WTC11 (cell line): ENCODE data around the gene SLIT3. TPM values are rescaled to one million over a fixed set of nuclear protein-coding genes. Genes with fewer than 3 reads are reported as not detected.
A peak's percentile ranks its signal among the peaks of the same experiment; 100 is the strongest.

Experiments
- ATAC-seq: fragments of 200-7000 bp; cut with Tn5 transposase; 2 replicates; pipeline ENCODE4 v1.10.0; 2021; ENCODE audit warnings: mild to moderate bottlenecking, moderate library complexity
- CTCF ChIA-PET: fragments of 300-600 bp; sonication (Branson Sonifier 250); formaldehyde crosslinking; loops from one replicate; lab custom pipeline; 2021; ENCODE audit warnings: antibody characterized with exemption; lab: Charles Lee
- POLR2A ChIA-PET: fragments of 350-600 bp; sonication (Branson Sonifier 250); formaldehyde crosslinking; loops from one replicate; lab custom pipeline; 2021; ENCODE audit warnings: antibody characterized with exemption; lab: Charles Lee
- DNase-seq: peaks from one replicate; pipeline ENCODE4 v3.0.0; 2021; ENCODE audit warnings: low spot score
- H3K27ac Mint-ChIP-seq: 2 replicates; pipeline ENCODE4 v1.8.0; 2021; ENCODE audit warnings: mixed read lengths
- H3K27me3 Mint-ChIP-seq: 2 replicates; pipeline ENCODE4 v1.8.0; 2021; ENCODE audit warnings: low read depth, mild to moderate bottlenecking, moderate library complexity, mixed read lengths
- H3K36me3 Mint-ChIP-seq: 2 replicates; pipeline ENCODE4 v1.8.0; 2021; ENCODE audit warnings: mixed read lengths
- H3K4me1 Mint-ChIP-seq: 2 replicates; pipeline ENCODE4 v1.8.0; 2022; ENCODE audit warnings: mixed read lengths
- H3K4me3 Mint-ChIP-seq: 2 replicates; pipeline ENCODE4 v1.8.0; 2021; ENCODE audit warnings: mild to moderate bottlenecking, moderate library complexity, mixed read lengths
- H3K9me3 Mint-ChIP-seq: 2 replicates; pipeline ENCODE4 v1.8.0; 2021; ENCODE audit warnings: mixed read lengths
- CREB1 ChIP-seq: sonication (generic); formaldehyde crosslinking; IDR thresholded peaks from 2 replicates; pipeline ENCODE4 v1.8.0; 2023; ENCODE audit warnings: mild to moderate bottlenecking, missing genetic modification reagents
- CTCF ChIP-seq: fragments of 200-600 bp; IDR thresholded peaks from 2 replicates; pipeline ENCODE4 v1.8.0; 2022; ENCODE audit warnings: antibody characterized with exemption
- EMX1 ChIP-seq: fragments of 250-450 bp; sonication (Bioruptor Pico); IDR thresholded peaks from 2 replicates; pipeline ENCODE4 v1.8.0; 2021; ENCODE audit warnings: mild to moderate bottlenecking
- ERG ChIP-seq: fragments of 250-450 bp; sonication (Bioruptor Pico); IDR thresholded peaks from 2 replicates; pipeline ENCODE4 v1.8.0; 2021; ENCODE audit warnings: mild to moderate bottlenecking
- ETV6 ChIP-seq: sonication (generic); formaldehyde crosslinking; IDR thresholded peaks from 2 replicates; pipeline ENCODE4 v1.8.1; 2022; ENCODE audit warnings: mild to moderate bottlenecking, missing genetic modification reagents
- IRF2 ChIP-seq: sonication (generic); formaldehyde crosslinking; IDR thresholded peaks from 2 replicates; pipeline ENCODE4 v1.8.0; 2022; ENCODE audit warnings: low read depth, missing genetic modification reagents, borderline replicate concordance
- JAZF1 ChIP-seq: fragments of 250-450 bp; sonication (Bioruptor Pico); IDR thresholded peaks from 2 replicates; pipeline ENCODE4 v1.9.0; 2021; ENCODE audit warnings: moderate library complexity, mild to moderate bottlenecking, inconsistent platforms
- NFE2L1 ChIP-seq: sonication (generic); formaldehyde crosslinking; IDR thresholded peaks from 2 replicates; pipeline ENCODE4 v1.8.1; 2023; ENCODE audit warnings: missing genetic modification reagents
- NR3C1 ChIP-seq: sonication (generic); formaldehyde crosslinking; conservative IDR thresholded peaks from 2 replicates; pipeline ENCODE4 v1.8.1; 2023; ENCODE audit warnings: low read depth, mild to moderate bottlenecking, missing genetic modification reagents
- SP1 ChIP-seq: sonication (generic); formaldehyde crosslinking; conservative IDR thresholded peaks from 2 replicates; pipeline ENCODE4 v1.8.1; 2022; ENCODE audit warnings: missing genetic modification reagents
- TEAD4 ChIP-seq: sonication (generic); formaldehyde crosslinking; IDR thresholded peaks from 2 replicates; pipeline ENCODE4 v1.8.0; 2022; ENCODE audit warnings: mild to moderate bottlenecking, missing genetic modification reagents
- ZMAT4 ChIP-seq: fragments of 250-450 bp; sonication (Bioruptor Pico); IDR thresholded peaks from 2 replicates; pipeline ENCODE4 v1.9.0; 2021; ENCODE audit warnings: mild to moderate bottlenecking
- ZNF121 ChIP-seq: sonication (generic); formaldehyde crosslinking; IDR thresholded peaks from 2 replicates; pipeline ENCODE4 v1.8.0; 2023; ENCODE audit warnings: missing genetic modification reagents
- ZNF281 ChIP-seq: sonication (generic); formaldehyde crosslinking; IDR thresholded peaks from 2 replicates; pipeline ENCODE4 v1.8.0; 2023; ENCODE audit warnings: mild to moderate bottlenecking, missing genetic modification reagents
- ZNF423 ChIP-seq: fragments of 250-450 bp; sonication (Bioruptor Pico); IDR thresholded peaks from 2 replicates; pipeline ENCODE4 v2.1.2; 2022; ENCODE audit warnings: mild to moderate bottlenecking, moderate library complexity
- total RNA-seq: library from RNA; stranded (reverse); gene quantifications from 3 replicates; pipeline ENCODE4 v1.2.3, GENCODE V29; 2021
- TF ChIP-seq, protein P1 (sequence below): sonication (generic); formaldehyde crosslinking; IDR thresholded peaks from 2 replicates; pipeline ENCODE4 v1.8.0; 2022; ENCODE audit warnings: mild to moderate bottlenecking, missing genetic modification reagents
- TF ChIP-seq, protein P2 (sequence below): fragments of 250-450 bp; sonication (Bioruptor Pico); IDR thresholded peaks from 2 replicates; pipeline ENCODE4 v2.1.2; 2022; ENCODE audit warnings: mild to moderate bottlenecking, moderate library complexity
- TF ChIP-seq, protein P3 (sequence below): sonication (generic); formaldehyde crosslinking; IDR thresholded peaks from 2 replicates; pipeline ENCODE4 v1.8.1; 2022; ENCODE audit warnings: low read depth, missing genetic modification reagents, borderline replicate concordance

The SLIT3 gene
- total RNA-seq, 1 experiment from 2014 or later: 1.9 TPM

GRCh38 chr5:168747987-168748777, 552.8 kb downstream of the SLIT3 start:
- POLR2A ChIA-PET: no interaction called here
- ATAC-seq (peak; percentile 99), DNase-seq (peak; percentile 86)
- peaks cover 2% of the 10 kb centered on the region; the same call in 1 of the 2 replicates for H3K4me1 Mint-ChIP-seq
- H3K36me3 Mint-ChIP-seq: no peaks in the 10 kb centered on the region
- no peaks in the 10 kb centered on the region; the same call in 1 of the 2 replicates for H3K27me3 Mint-ChIP-seq
- CTCF ChIA-PET: interaction anchor here (0.5 to 1.6 kb wide), 47 partner anchors 9 to 686 kb away, joined by 3 to 16 read pairs (median 4); no protein-coding TSS in a partner anchor
- H3K4me3 Mint-ChIP-seq: no peak overlapping the region; the same call in 1 of the 2 replicates
- TF ChIP-seq CREB1 (CRISPR knock-in tag): no peak
- TF ChIP-seq TEAD4: no peak
- TF ChIP-seq, protein P1, sequence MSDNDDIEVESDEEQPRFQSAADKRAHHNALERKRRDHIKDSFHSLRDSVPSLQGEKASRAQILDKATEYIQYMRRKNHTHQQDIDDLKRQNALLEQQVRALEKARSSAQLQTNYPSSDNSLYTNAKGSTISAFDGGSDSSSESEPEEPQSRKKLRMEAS (CRISPR knock-in tag): peak; percentile 33; the same call in 1 of the 2 replicates
- TF ChIP-seq SP1 (CRISPR knock-in tag): no peak
- TF ChIP-seq CTCF: peak; percentile 90
- TF ChIP-seq EMX1: 0 out of 2 replicates have a peak, but pooled peaks have one; percentile 13
- TF ChIP-seq JAZF1 (CRISPR knock-in tag): no peak
- no peak for TF ChIP-seq ZNF281 (CRISPR knock-in tag)
- no peak for TF ChIP-seq NR3C1 (CRISPR knock-in tag)
- no peak for TF ChIP-seq IRF2 (CRISPR knock-in tag)
- no peak for TF ChIP-seq ZNF423 (CRISPR knock-in tag)
- TF ChIP-seq ERG (CRISPR knock-in tag): peak; percentile 63; the same call in 1 of the 2 replicates
- no peak for TF ChIP-seq ZNF121 (CRISPR knock-in tag)
- TF ChIP-seq ETV6: no peak; the same call in 1 of the 2 replicates
- peaks cover 12% of the 10 kb centered on the region for H3K9me3 Mint-ChIP-seq
- no peak overlapping the region for H3K27ac Mint-ChIP-seq

DNA sequence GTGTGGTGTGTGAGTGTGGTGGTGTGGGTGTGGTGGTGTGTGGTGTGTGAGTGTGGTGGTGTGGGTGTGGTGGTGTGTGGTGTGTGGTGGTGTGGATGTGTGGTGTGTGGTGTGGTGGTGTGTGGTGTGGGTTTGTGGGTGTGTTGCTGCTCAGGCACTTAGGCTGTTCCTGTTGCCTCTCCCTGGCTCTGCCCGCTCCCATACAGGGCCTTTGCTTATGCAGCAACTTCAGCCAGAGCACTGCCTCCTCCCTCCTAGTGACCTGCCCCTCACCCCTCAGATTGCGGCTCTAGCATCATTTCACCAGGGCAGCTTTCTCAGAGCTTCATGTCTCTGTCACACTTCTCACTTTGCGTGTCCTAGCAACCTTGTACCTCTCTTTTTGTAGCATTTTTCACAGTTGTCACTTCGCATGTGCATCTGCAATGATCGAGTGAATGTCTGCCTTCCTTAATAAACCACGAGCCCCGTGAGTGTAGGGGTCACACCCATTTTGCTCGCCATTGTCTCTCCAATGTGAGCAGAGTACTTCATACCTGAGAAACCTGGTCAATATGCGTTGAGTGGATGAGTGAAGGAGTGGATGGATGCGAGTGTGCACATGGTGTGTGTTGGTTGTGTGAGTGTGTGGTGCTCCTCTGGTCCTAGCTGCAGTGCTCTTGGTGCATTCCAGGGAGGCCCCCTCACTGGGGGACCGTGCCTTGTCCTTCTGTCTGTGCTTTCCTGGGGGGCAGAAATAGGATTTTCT, 553.9 kb downstream of the SLIT3 start:
- Mint-ChIP-seq H3K4me3 (no peak overlapping the region), H3K36me3 (no peaks in the 10 kb centered on the region), H3K27ac (no peak overlapping the region), H3K27me3 (no peaks in the 10 kb centered on the region; the same call in 1 of the 2 replicates), H3K4me1 (peaks cover 2% of the 10 kb centered on the region; the same call in 1 of the 2 replicates), H3K9me3 (peaks cover 12% of the 10 kb centered on the region)
- ChIA-PET POLR2A (no interaction called here), CTCF (interaction anchor here (0.9 to 1.6 kb wide), 3 partner anchors 10 to 593 kb away, joined by 3 to 16 read pairs (median 13); no protein-coding TSS in a partner anchor)
- ATAC-seq (no peak), DNase-seq (no peak)
- TF ChIP-seq ZMAT4 (CRISPR knock-in tag) (no peak), ERG (CRISPR knock-in tag) (no peak), NFE2L1 (no peak)
- TF ChIP-seq, protein P2, sequence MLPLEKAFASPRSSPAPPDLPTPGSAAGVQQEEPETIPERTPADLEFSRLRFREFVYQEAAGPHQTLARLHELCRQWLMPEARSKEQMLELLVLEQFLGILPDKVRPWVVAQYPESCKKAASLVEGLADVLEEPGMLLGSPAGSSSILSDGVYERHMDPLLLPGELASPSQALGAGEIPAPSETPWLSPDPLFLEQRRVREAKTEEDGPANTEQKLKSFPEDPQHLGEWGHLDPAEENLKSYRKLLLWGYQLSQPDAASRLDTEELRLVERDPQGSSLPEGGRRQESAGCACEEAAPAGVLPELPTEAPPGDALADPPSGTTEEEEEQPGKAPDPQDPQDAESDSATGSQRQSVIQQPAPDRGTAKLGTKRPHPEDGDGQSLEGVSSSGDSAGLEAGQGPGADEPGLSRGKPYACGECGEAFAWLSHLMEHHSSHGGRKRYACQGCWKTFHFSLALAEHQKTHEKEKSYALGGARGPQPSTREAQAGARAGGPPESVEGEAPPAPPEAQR: no peak
- TF ChIP-seq, protein P3, sequence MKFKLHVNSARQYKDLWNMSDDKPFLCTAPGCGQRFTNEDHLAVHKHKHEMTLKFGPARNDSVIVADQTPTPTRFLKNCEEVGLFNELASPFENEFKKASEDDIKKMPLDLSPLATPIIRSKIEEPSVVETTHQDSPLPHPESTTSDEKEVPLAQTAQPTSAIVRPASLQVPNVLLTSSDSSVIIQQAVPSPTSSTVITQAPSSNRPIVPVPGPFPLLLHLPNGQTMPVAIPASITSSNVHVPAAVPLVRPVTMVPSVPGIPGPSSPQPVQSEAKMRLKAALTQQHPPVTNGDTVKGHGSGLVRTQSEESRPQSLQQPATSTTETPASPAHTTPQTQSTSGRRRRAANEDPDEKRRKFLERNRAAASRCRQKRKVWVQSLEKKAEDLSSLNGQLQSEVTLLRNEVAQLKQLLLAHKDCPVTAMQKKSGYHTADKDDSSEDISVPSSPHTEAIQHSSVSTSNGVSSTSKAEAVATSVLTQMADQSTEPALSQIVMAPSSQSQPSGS (CRISPR knock-in tag): no peak
